ENCODE results near the gene PAPLN. TPM values are rescaled to one million over a fixed set of nuclear protein-coding genes. Genes with fewer than 3 reads are reported as not detected.

Gene PAPLN
- total RNA-seq, 2 experiments from 2014 or later, result 0.29 to 0.47 TPM

DNA sequence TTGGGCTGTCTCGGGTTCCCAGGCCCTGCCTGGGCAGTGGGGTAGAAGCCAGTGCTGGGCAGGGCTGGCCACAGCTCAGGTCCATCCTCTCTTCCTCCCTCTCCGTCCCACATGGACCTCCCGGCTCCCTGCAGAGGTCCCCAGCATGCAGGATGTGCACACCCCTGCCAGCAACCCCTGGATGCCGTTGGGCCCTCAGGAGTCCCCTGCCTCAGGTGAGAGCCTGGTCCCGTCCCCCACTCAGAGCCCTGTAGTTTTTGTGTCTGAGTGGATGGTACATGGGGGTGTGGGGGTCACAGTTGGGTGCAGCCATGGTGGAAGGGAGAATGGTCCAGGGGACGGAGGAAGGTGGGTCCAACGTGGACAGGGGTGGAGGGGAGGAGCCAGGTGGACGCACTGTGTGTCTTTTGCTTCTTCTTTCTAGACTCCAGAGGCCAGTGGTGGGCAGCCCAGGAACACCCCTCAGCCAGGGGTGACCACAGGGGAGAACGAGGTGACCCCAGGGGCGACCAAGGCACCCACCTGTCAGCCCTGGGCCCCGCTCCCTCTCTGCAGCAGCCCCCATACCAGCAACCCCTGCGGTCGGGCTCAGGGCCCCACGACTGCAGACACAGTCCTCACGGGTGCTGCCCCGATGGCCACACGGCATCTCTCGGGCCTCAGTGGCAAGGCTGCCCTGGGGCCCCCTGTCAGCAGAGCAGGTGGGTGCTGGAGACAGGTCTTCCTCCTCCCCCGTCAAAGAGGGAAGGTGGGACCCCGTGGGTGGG is 21.7 kb downstream of the PAPLN start:
- no peak for ATAC-seq

DNA sequence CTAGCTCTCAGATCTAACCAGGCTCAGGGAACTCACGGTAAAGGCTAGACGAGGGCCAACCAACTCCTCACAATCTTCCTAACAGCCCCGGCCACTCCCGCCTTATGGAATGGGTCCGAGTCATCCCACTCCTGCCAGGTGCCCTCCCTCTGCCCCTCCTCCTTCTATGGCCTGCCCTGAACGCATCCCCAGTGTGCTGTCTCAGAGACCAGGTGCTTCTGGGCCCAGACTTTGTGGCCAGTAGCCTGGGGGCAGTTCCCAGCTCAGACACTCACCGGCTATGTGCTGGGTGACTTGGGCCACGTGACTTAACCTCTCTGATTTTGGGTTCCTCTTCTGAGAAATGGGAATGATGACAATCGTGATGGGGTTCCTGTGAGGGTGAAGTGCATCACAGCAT is 22.5 kb downstream of the PAPLN start:
- DNase-seq (no peak), ATAC-seq (no peak)
- Mint-ChIP-seq H3K4me3 (no peak overlapping the region), H3K9me3 (no peaks in the 10 kb centered on the region), H3K27ac (no peak overlapping the region), H3K4me1 (ENCODE audit: low read depth) (peaks cover 5% of the 10 kb centered on the region), H3K36me3 (ENCODE audit: low read depth) (no peaks in the 10 kb centered on the region), H3K27me3 (peaks cover 2% of the 10 kb centered on the region)
- TF ChIP-seq, protein P1, sequence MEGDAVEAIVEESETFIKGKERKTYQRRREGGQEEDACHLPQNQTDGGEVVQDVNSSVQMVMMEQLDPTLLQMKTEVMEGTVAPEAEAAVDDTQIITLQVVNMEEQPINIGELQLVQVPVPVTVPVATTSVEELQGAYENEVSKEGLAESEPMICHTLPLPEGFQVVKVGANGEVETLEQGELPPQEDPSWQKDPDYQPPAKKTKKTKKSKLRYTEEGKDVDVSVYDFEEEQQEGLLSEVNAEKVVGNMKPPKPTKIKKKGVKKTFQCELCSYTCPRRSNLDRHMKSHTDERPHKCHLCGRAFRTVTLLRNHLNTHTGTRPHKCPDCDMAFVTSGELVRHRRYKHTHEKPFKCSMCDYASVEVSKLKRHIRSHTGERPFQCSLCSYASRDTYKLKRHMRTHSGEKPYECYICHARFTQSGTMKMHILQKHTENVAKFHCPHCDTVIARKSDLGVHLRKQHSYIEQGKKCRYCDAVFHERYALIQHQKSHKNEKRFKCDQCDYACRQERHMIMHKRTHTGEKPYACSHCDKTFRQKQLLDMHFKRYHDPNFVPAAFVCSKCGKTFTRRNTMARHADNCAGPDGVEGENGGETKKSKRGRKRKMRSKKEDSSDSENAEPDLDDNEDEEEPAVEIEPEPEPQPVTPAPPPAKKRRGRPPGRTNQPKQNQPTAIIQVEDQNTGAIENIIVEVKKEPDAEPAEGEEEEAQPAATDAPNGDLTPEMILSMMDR (IDR thresholded peaks at IDR 0.05), result no peak
- intact Hi-C loops (cut with micrococcal nuclease), result no loop called here
- CTCF ChIA-PET, result no interaction called here
- POLR2A ChIA-PET, result no interaction called here

More for the DNA sequence above, 21.7 kb downstream of the PAPLN start:
- DNase-seq, result no peak
- Mint-ChIP-seq H3K27ac (no peak overlapping the region), H3K36me3 (ENCODE audit: low read depth) (no peaks in the 10 kb centered on the region), H3K4me1 (ENCODE audit: low read depth) (peaks cover 5% of the 10 kb centered on the region), H3K9me3 (no peaks in the 10 kb centered on the region), H3K27me3 (peaks cover 2% of the 10 kb centered on the region), H3K4me3 (no peak overlapping the region)
- CTCF ChIA-PET, result interaction anchor here (0.9 kb wide), 1 partner anchor 36 kb away, joined by 4 read pairs; no protein-coding TSS in a partner anchor
- TF ChIP-seq, protein P1 (IDR thresholded peaks at IDR 0.05), result no peak
- intact Hi-C loops (cut with micrococcal nuclease), result no loop called here
- POLR2A ChIA-PET, result interaction anchor here (0.6 kb wide), 2 partner anchors 15 to 148 kb away, joined by 3 read pairs; no protein-coding TSS in a partner anchor

DNA sequence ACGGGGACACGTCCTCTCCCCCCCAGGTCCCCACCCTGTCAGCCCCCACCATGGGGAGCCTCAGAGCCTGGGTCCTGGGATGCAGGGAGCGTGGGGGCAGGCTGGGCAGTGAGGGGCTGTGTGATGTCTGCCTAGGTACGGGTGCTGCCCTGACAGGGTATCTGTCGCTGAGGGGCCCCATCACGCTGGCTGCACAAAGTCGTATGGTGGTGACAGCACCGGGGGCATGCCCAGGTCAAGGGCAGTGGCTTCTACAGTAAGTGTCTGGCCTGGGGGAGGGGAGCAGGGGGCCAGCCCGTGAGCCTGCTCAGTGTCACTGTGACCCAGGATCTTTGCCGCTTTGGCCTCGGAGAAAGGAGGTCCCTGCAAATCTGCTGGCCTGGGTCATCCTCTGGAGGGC is 23.3 kb downstream of the PAPLN start:
- Mint-ChIP-seq H3K36me3 (ENCODE audit: low read depth) (no peaks in the 10 kb centered on the region), H3K27ac (no peak overlapping the region), H3K9me3 (no peaks in the 10 kb centered on the region), H3K4me3 (no peak overlapping the region), H3K4me1 (ENCODE audit: low read depth) (peaks cover 5% of the 10 kb centered on the region), H3K27me3 (peaks cover 2% of the 10 kb centered on the region)
- TF ChIP-seq, protein P1 (IDR thresholded peaks at IDR 0.05), result no peak
- CTCF ChIA-PET, result no interaction called here
- no peak for ATAC-seq
- intact Hi-C loops (cut with micrococcal nuclease), result no loop called here
- POLR2A ChIA-PET, result no interaction called here
- DNase-seq, result no peak

DNA sequence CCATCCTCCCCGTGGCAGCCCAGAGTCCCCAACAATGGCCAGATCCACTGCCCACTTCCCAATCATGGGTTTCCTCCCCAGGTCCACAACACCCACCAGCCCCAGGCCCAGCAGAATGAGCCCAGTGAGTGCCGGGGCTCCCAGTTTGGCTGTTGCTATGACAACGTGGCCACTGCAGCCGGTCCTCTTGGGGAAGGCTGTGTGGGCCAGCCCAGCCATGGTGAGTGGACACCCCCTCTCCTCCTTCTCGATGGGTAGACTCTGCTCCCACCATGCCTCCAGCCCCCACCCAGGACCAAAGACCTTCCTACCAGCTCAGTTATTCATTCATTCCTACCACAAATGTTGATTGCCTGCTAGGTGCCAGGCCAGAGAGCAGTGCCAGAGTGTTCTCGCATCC is 23.8 kb downstream of the PAPLN start:
- Mint-ChIP-seq H3K27ac (no peak overlapping the region), H3K27me3 (peaks cover 2% of the 10 kb centered on the region), H3K4me1 (ENCODE audit: low read depth) (peaks cover 5% of the 10 kb centered on the region), H3K9me3 (no peaks in the 10 kb centered on the region), H3K36me3 (ENCODE audit: low read depth) (no peaks in the 10 kb centered on the region), H3K4me3 (no peak overlapping the region)
- POLR2A ChIA-PET, result no interaction called here
- intact Hi-C loops (cut with micrococcal nuclease), result no loop called here
- ATAC-seq (no peak), DNase-seq (no peak)
- TF ChIP-seq, protein P1 (IDR thresholded peaks at IDR 0.05), result no peak
- CTCF ChIA-PET, result no interaction called here
